Measurements from ENCODE around the gene ACVR2B.

Gene ACVR2B

GRCh38 chr3:38472342-38472741, 18.7 kb downstream of the ACVR2B start:
- TF ChIP-seq, protein P1, sequence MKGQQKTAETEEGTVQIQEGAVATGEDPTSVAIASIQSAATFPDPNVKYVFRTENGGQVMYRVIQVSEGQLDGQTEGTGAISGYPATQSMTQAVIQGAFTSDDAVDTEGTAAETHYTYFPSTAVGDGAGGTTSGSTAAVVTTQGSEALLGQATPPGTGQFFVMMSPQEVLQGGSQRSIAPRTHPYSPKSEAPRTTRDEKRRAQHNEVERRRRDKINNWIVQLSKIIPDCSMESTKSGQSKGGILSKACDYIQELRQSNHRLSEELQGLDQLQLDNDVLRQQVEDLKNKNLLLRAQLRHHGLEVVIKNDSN (IDR thresholded peaks at IDR 0.05), result no peak
- no peak for TF ChIP-seq ZBTB7A (IDR thresholded peaks at IDR 0.05; ENCODE audit: low read depth)
- TF ChIP-seq, protein P2, sequence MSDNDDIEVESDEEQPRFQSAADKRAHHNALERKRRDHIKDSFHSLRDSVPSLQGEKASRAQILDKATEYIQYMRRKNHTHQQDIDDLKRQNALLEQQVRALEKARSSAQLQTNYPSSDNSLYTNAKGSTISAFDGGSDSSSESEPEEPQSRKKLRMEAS (IDR thresholded peaks at IDR 0.05), result no peak
- TF ChIP-seq TAF1 (IDR thresholded peaks at IDR 0.05; ENCODE audit: low read depth), result no peak
- TF ChIP-seq CEBPB (IDR thresholded peaks at IDR 0.05), result no peak
- no peak for TF ChIP-seq TEAD4 (IDR thresholded peaks at IDR 0.05)
- no peak for TF ChIP-seq CREB1 (IDR thresholded peaks at IDR 0.05; ENCODE audit: low read depth)
- no peak for TF ChIP-seq EP300 (IDR thresholded peaks at IDR 0.05; ENCODE audit: borderline replicate concordance)
- no peak for TF ChIP-seq TCF12 (IDR thresholded peaks at IDR 0.05; ENCODE audit: low read depth)
- no peak for TF ChIP-seq EGR1 (IDR thresholded peaks at IDR 0.05)

GRCh38 chr3:38473229-38473628, 19.5 kb downstream of the ACVR2B start:
- TF ChIP-seq EP300 (IDR thresholded peaks at IDR 0.05; ENCODE audit: borderline replicate concordance) (no peak), YY1 (IDR thresholded peaks at IDR 0.05; ENCODE audit: low read depth) (no peak), TCF12 (IDR thresholded peaks at IDR 0.05; ENCODE audit: low read depth) (no peak), RAD21 (IDR thresholded peaks at IDR 0.05; ENCODE audit: low read depth) (no peak), EGR1 (IDR thresholded peaks at IDR 0.05) (no peak)
- TF ChIP-seq, protein P3, sequence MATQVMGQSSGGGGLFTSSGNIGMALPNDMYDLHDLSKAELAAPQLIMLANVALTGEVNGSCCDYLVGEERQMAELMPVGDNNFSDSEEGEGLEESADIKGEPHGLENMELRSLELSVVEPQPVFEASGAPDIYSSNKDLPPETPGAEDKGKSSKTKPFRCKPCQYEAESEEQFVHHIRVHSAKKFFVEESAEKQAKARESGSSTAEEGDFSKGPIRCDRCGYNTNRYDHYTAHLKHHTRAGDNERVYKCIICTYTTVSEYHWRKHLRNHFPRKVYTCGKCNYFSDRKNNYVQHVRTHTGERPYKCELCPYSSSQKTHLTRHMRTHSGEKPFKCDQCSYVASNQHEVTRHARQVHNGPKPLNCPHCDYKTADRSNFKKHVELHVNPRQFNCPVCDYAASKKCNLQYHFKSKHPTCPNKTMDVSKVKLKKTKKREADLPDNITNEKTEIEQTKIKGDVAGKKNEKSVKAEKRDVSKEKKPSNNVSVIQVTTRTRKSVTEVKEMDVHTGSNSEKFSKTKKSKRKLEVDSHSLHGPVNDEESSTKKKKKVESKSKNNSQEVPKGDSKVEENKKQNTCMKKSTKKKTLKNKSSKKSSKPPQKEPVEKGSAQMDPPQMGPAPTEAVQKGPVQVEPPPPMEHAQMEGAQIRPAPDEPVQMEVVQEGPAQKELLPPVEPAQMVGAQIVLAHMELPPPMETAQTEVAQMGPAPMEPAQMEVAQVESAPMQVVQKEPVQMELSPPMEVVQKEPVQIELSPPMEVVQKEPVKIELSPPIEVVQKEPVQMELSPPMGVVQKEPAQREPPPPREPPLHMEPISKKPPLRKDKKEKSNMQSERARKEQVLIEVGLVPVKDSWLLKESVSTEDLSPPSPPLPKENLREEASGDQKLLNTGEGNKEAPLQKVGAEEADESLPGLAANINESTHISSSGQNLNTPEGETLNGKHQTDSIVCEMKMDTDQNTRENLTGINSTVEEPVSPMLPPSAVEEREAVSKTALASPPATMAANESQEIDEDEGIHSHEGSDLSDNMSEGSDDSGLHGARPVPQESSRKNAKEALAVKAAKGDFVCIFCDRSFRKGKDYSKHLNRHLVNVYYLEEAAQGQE (IDR thresholded peaks at IDR 0.05; ENCODE audit: low read depth), result no peak
- TF ChIP-seq, protein P2 (IDR thresholded peaks at IDR 0.05), result no peak
- TF ChIP-seq, protein P1 (IDR thresholded peaks at IDR 0.05), result no peak

DNA sequence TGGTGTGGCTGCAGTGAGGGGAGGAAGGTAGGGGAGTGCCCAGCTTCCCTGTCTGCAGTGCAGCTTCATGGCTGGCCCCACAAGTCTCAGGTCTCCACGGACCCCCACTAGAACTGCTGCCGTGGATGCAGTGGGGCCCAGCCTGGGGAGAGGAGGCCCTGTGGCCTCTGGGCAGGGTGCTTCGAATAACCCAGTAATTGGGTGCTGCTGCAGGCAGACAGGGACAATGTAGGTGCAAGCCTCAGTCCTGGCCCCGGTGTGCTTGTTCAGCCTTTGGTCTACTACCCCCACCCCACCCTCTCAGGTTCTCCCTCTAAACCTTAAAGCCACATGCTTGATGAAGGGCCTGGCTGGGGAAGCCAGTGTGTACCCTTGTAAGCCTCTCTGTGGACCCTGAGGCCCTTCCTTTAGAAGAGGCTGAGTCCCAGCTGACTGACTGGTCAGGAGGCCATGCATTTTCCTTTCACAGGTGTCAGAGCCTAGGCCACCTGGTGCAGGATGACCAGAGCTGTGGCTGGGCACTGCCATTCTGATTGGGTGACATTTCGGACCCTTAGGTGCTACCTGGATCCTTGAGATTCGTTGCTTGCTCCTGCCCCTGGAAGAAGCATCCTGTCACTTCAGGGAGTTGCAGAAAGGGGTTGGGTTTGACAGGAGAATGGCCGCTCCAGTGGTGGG, 21.4 kb downstream of the ACVR2B start:
- TF ChIP-seq, protein P1 (IDR thresholded peaks at IDR 0.05), result no peak
- TF ChIP-seq, protein P2 (IDR thresholded peaks at IDR 0.05), result no peak
- no peak for TF ChIP-seq EGR1 (IDR thresholded peaks at IDR 0.05)
- TF ChIP-seq RAD21 (IDR thresholded peaks at IDR 0.05; ENCODE audit: low read depth), result no peak
- TF ChIP-seq ZBTB7A (IDR thresholded peaks at IDR 0.05; ENCODE audit: low read depth), result no peak
- TF ChIP-seq EP300 (IDR thresholded peaks at IDR 0.05; ENCODE audit: borderline replicate concordance), result no peak
- TF ChIP-seq NFIC (IDR thresholded peaks at IDR 0.05), result no peak
- TF ChIP-seq CEBPB (IDR thresholded peaks at IDR 0.05), result no peak
- no peak for TF ChIP-seq TEAD4 (IDR thresholded peaks at IDR 0.05)
- no peak for TF ChIP-seq TAF1 (IDR thresholded peaks at IDR 0.05; ENCODE audit: low read depth)
- no peak for TF ChIP-seq FOXM1 (IDR thresholded peaks at IDR 0.05; ENCODE audit: borderline replicate concordance, low read depth)
- TF ChIP-seq, protein P3 (IDR thresholded peaks at IDR 0.05; ENCODE audit: low read depth), result no peak
- no peak for TF ChIP-seq YY1 (IDR thresholded peaks at IDR 0.05; ENCODE audit: low read depth)
- no peak for TF ChIP-seq CREB1 (IDR thresholded peaks at IDR 0.05; ENCODE audit: low read depth)
- no peak for TF ChIP-seq TCF12 (IDR thresholded peaks at IDR 0.05; ENCODE audit: low read depth)

- TF ChIP-seq, protein P3 (IDR thresholded peaks at IDR 0.05; ENCODE audit: low read depth), result no peak
- TF ChIP-seq, protein P1 (IDR thresholded peaks at IDR 0.05), result no peak
- no peak for TF ChIP-seq FOXM1 (IDR thresholded peaks at IDR 0.05; ENCODE audit: borderline replicate concordance, low read depth)
- no peak for TF ChIP-seq NFIC (IDR thresholded peaks at IDR 0.05)
- TF ChIP-seq RAD21 (IDR thresholded peaks at IDR 0.05; ENCODE audit: low read depth), result no peak
- TF ChIP-seq TEAD4 (IDR thresholded peaks at IDR 0.05), result no peak
- TF ChIP-seq TAF1 (IDR thresholded peaks at IDR 0.05; ENCODE audit: low read depth), result no peak
- TF ChIP-seq CREB1 (IDR thresholded peaks at IDR 0.05; ENCODE audit: low read depth), result no peak
- no peak for TF ChIP-seq CEBPB (IDR thresholded peaks at IDR 0.05)
- no peak for TF ChIP-seq EP300 (IDR thresholded peaks at IDR 0.05; ENCODE audit: borderline replicate concordance)
- TF ChIP-seq TCF12 (IDR thresholded peaks at IDR 0.05; ENCODE audit: low read depth), result no peak
- no peak for TF ChIP-seq ZBTB7A (IDR thresholded peaks at IDR 0.05; ENCODE audit: low read depth)
Measured at GRCh38 chr3:38475716-38476115, 22.0 kb downstream of the ACVR2B start.
